H9 (cell line): ENCODE results near the gene FYTTD1. TPM values are rescaled to one million over a fixed set of nuclear protein-coding genes. Genes with fewer than 3 reads are reported as not detected.

Experiments
- DNase-seq: peaks from one replicate; pipeline ENCODE4 v3.0.0-alpha.2; 2017
- H2AFZ ChIP-seq: one replicate; pipeline ENCODE4 v1.6.1; 2013; ENCODE audit warnings: mild to moderate bottlenecking, low read length, control low read depth, moderate library complexity
- H2AK5ac ChIP-seq: 2 replicates; pipeline ENCODE4 v1.6.1; 2013; ENCODE audit warnings: low read length, control low read depth, mixed read lengths; ENCODE audit not compliant: insufficient read length
- H2BK120ac ChIP-seq: one replicate; pipeline ENCODE4 v1.6.1; 2013; ENCODE audit warnings: low read depth, mild to moderate bottlenecking, low read length, control low read depth, inconsistent platforms; ENCODE audit not compliant: poor library complexity, severe bottlenecking
- H2BK12ac ChIP-seq: 2 replicates; pipeline ENCODE4 v1.6.1; 2013; ENCODE audit warnings: low read length, control low read depth, mixed read lengths, low read depth; ENCODE audit not compliant: insufficient read length
- H2BK15ac ChIP-seq: 2 replicates; pipeline ENCODE4 v1.6.1; 2013; ENCODE audit warnings: low read depth, low read length, control low read depth
- H2BK20ac ChIP-seq: one replicate; pipeline ENCODE4 v1.6.1; 2013; ENCODE audit warnings: low read depth, mild to moderate bottlenecking, low read length, control low read depth, inconsistent platforms; ENCODE audit not compliant: poor library complexity, severe bottlenecking
- H2BK5ac ChIP-seq: 2 replicates; pipeline ENCODE4 v1.6.1; 2013; ENCODE audit warnings: low read length, control low read depth, mixed read lengths; ENCODE audit not compliant: insufficient read length
- H3K14ac ChIP-seq: 2 replicates; pipeline ENCODE4 v1.6.1; 2013; ENCODE audit warnings: low read length, control low read depth; ENCODE audit not compliant: insufficient read depth
- H3K18ac ChIP-seq: 2 replicates; pipeline ENCODE4 v1.6.1; 2013; ENCODE audit warnings: low read depth, mild to moderate bottlenecking, mixed read lengths, low read length, control low read depth; ENCODE audit not compliant: insufficient read length
- H3K23ac ChIP-seq: 2 replicates; pipeline ENCODE4 v1.6.1; 2013; ENCODE audit warnings: low read length, control low read depth, mixed read lengths, low read depth; ENCODE audit not compliant: insufficient read length
- H3K23me2 ChIP-seq: 2 replicates; pipeline ENCODE4 v1.6.1; 2013; ENCODE audit warnings: low read depth, mild to moderate bottlenecking, mixed read lengths, low read length, control low read depth; ENCODE audit not compliant: insufficient read length, poor library complexity, severe bottlenecking
- H3K27ac ChIP-seq: 2 replicates; pipeline ENCODE4 v1.5.1; 2013; ENCODE audit warnings: low read length, control low read depth, mixed read lengths, low read depth; ENCODE audit not compliant: insufficient read length
- H3K27me3 ChIP-seq: 2 replicates; pipeline ENCODE4 v1.6.1; 2013; ENCODE audit warnings: low read length, control low read depth, inconsistent platforms; ENCODE audit not compliant: insufficient read depth
- H3K4ac ChIP-seq: 2 replicates; pipeline ENCODE4 v1.6.1; 2013; ENCODE audit warnings: low read depth, mild to moderate bottlenecking, control low read depth, inconsistent platforms, low read length, moderate library complexity
- H3K4me1 ChIP-seq: 2 replicates; pipeline ENCODE4 v1.6.1; 2013; ENCODE audit warnings: low read length, control low read depth, inconsistent platforms; ENCODE audit not compliant: insufficient read depth
- H3K4me2 ChIP-seq: 2 replicates; pipeline ENCODE4 v1.6.1; 2013; ENCODE audit warnings: low read length, control low read depth, mixed read lengths; ENCODE audit not compliant: insufficient read length, insufficient read depth
- H3K56ac ChIP-seq: 2 replicates; pipeline ENCODE4 v1.6.1; 2013; ENCODE audit warnings: low read depth, mild to moderate bottlenecking, mixed read lengths, low read length, control low read depth; ENCODE audit not compliant: insufficient read length
- H3K79me1 ChIP-seq: 2 replicates; pipeline ENCODE4 v1.6.1; 2013; ENCODE audit warnings: low read depth, mild to moderate bottlenecking, moderate library complexity, low read length, control low read depth, inconsistent platforms; ENCODE audit not compliant: insufficient read depth, poor library complexity, severe bottlenecking
- H3K79me2 ChIP-seq: 2 replicates; pipeline ENCODE4 v1.6.1; 2013; ENCODE audit warnings: low read length, control low read depth, inconsistent platforms; ENCODE audit not compliant: insufficient read depth
- H3K9ac ChIP-seq: 2 replicates; pipeline ENCODE4 v1.6.1; 2013; ENCODE audit warnings: low read length, control low read depth, mixed read lengths; ENCODE audit not compliant: insufficient read length; ENCODE audit errors: extremely low read depth
- H3K9me3 ChIP-seq: one replicate; pipeline ENCODE4 v1.6.1; 2013; ENCODE audit warnings: low read depth, low read length, inconsistent platforms; ENCODE audit not compliant: control insufficient read depth
- H3T11ph ChIP-seq: one replicate; pipeline ENCODE4 v1.6.1; 2013; ENCODE audit warnings: mild to moderate bottlenecking, low read length, control low read depth, inconsistent platforms
- H4K20me1 ChIP-seq: one replicate; pipeline ENCODE4 v1.6.1; 2013; ENCODE audit not compliant: control insufficient read depth, insufficient read length, insufficient read depth
- H4K5ac ChIP-seq: 2 replicates; pipeline ENCODE4 v1.6.1; 2013; ENCODE audit warnings: low read depth, mild to moderate bottlenecking, mixed read lengths, low read length, control low read depth; ENCODE audit not compliant: insufficient read length
- H4K8ac ChIP-seq: replicated peaks from 2 replicates; pipeline ENCODE4 v1.6.1; 2013; ENCODE audit warnings: low read length, control low read depth, mixed read lengths, low read depth; ENCODE audit not compliant: insufficient read length
- H4K91ac ChIP-seq: 2 replicates; pipeline ENCODE4 v1.6.1; 2013; ENCODE audit warnings: low read depth, mild to moderate bottlenecking, moderate library complexity, mixed read lengths, low read length, control low read depth; ENCODE audit not compliant: insufficient read length
- H3K27ac Mint-ChIP-seq, 3 experiments: 2 replicates in 2 of 3; 3 replicates in 1 of 3; pipeline ENCODE4 v1.8.0; 2020 to 2021; ENCODE audit warnings: mixed read lengths in 3 of 3, mild to moderate bottlenecking in 1 of 3, moderate library complexity in 1 of 3
- H3K27me3 Mint-ChIP-seq: 2 replicates; pipeline ENCODE4 v1.8.0; 2021; ENCODE audit warnings: low read depth, mild to moderate bottlenecking, moderate library complexity, mixed read lengths
- H3K36me3 Mint-ChIP-seq, 3 experiments: 2 replicates in 2 of 3; 3 replicates in 1 of 3; pipeline ENCODE4 v1.8.0; 2020 to 2021; ENCODE audit warnings: low read depth in 3 of 3, mixed read lengths in 3 of 3; ENCODE audit not compliant: insufficient read depth in 1 of 3
- H3K4me1 Mint-ChIP-seq, 2 experiments: 2 replicates each; pipeline ENCODE4 v1.8.0; 2020; ENCODE audit warnings: mixed read lengths in 2 of 2
- H3K4me3 Mint-ChIP-seq, 2 experiments: 2 replicates in 1 of 2; 3 replicates in 1 of 2; pipeline ENCODE4 v1.8.0; 2020 to 2021; ENCODE audit warnings: mild to moderate bottlenecking in 2 of 2, mixed read lengths in 2 of 2, moderate library complexity in 1 of 2
- H3K9me3 Mint-ChIP-seq, 2 experiments: 2 replicates in 1 of 2; 3 replicates in 1 of 2; pipeline ENCODE4 v1.8.0; 2020; ENCODE audit warnings: mild to moderate bottlenecking in 2 of 2, mixed read lengths in 2 of 2, moderate library complexity in 1 of 2
- WGBS: extraction: QIAGEN DNeasy Blood & Tissue Kit; methylation state at CpG from one replicate; pipeline ENCODE4 v1.1.7; 2013; ENCODE audit warnings: missing lambda C conversion rate, low lambda C conversion rate, mixed read lengths; ENCODE audit not compliant: insufficient read length; ENCODE audit errors: extremely low coverage; 5-methylcytosine and 5-hydroxymethylcytosine counted together
- total RNA-seq: library from RNA; stranded (reverse); gene quantifications from 2 replicates; pipeline ENCODE4 v1.2.1, GENCODE V29; 2021
- TF ChIP-seq, protein P1 (sequence below): fragments of 200-600 bp; sonication (generic); conservative IDR thresholded peaks from 3 replicates; pipeline ENCODE4 v1.8.0; 2021; ENCODE audit warnings: antibody characterized with exemption, mild to moderate bottlenecking

Gene FYTTD1
- total RNA-seq, 1 experiment from 2014 or later, result 19.4 TPM

DNA sequence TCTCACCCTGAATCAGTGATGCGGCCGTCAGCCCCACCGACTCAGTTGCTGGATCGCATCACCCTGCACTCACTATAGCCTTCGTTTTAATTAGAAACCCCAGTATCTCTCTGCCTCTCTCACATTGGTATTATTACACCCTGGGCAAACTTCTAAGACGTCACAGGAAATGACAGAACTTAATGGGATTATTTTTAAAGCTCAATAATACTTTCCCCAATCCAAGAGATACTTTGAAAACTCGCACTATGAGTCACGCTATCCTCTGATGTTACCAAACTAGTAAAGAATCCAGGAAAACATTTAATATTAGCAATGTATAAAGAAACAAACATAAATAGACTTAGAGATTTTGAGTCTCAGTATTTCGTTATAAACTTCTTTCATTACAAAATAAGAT is 49.6 kb upstream of the FYTTD1 start:
- H2BK20ac ChIP-seq, result no peak overlapping the region
- no peaks in the 10 kb centered on the region for H4K20me1 ChIP-seq
- no peak overlapping the region for H2BK15ac ChIP-seq
- Mint-ChIP-seq H3K27me3 (no peaks in the 10 kb centered on the region), H3K4me1 (no peaks in the 10 kb centered on the region), H3K27ac (no peak overlapping the region), H3K4me3 (no peak overlapping the region), H3K36me3 (peaks cover 33 to 67% (median 38%) of the 10 kb centered on the region in 3 experiments), H3K9me3 (no peaks in the 10 kb centered on the region)
- H4K91ac ChIP-seq, result no peak overlapping the region
- H3K23me2 ChIP-seq, result no peaks in the 10 kb centered on the region
- H3K9me3 ChIP-seq, result no peaks in the 10 kb centered on the region
- no peak overlapping the region for H3K9ac ChIP-seq
- no peak overlapping the region for H3K18ac ChIP-seq
- H3K56ac ChIP-seq, result no peak overlapping the region
- H3K4me2 ChIP-seq, result no peak overlapping the region
- no peak overlapping the region for H2AK5ac ChIP-seq
- no peak overlapping the region for H3K14ac ChIP-seq
- TF ChIP-seq, protein P1, sequence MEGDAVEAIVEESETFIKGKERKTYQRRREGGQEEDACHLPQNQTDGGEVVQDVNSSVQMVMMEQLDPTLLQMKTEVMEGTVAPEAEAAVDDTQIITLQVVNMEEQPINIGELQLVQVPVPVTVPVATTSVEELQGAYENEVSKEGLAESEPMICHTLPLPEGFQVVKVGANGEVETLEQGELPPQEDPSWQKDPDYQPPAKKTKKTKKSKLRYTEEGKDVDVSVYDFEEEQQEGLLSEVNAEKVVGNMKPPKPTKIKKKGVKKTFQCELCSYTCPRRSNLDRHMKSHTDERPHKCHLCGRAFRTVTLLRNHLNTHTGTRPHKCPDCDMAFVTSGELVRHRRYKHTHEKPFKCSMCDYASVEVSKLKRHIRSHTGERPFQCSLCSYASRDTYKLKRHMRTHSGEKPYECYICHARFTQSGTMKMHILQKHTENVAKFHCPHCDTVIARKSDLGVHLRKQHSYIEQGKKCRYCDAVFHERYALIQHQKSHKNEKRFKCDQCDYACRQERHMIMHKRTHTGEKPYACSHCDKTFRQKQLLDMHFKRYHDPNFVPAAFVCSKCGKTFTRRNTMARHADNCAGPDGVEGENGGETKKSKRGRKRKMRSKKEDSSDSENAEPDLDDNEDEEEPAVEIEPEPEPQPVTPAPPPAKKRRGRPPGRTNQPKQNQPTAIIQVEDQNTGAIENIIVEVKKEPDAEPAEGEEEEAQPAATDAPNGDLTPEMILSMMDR, result no peak
- no peak overlapping the region for H3K23ac ChIP-seq
- H3K79me2 ChIP-seq, result no peaks in the 10 kb centered on the region
- no peak overlapping the region for H3K4ac ChIP-seq
- H2BK12ac ChIP-seq, result no peak overlapping the region
- no peak overlapping the region for H4K8ac ChIP-seq
- DNase-seq, result no peak
- no peaks in the 10 kb centered on the region for H3K27me3 ChIP-seq
- no peak overlapping the region for H4K5ac ChIP-seq
- no peak overlapping the region for H2AFZ ChIP-seq
- H3K79me1 ChIP-seq, result no peaks in the 10 kb centered on the region
- H3K4me1 ChIP-seq, result no peaks in the 10 kb centered on the region
- H2BK120ac ChIP-seq, result no peak overlapping the region
- H3K27ac ChIP-seq, result no peak overlapping the region
- H2BK5ac ChIP-seq, result no peak overlapping the region
- H3T11ph ChIP-seq, result no peak overlapping the region
- no CpG with 5 or more reads among the region's 9 CpGs for WGBS
